Activated CD4-positive, alpha-beta memory T cell treated with anti-CD3 and anti-CD28 coated beads for 36 hours (primary cell): ENCODE measurements around the gene TREM2. TPM values are rescaled to one million over a fixed set of nuclear protein-coding genes. Genes with fewer than 3 reads are reported as not detected.
"Not testable (repeated sequence)": the region's sequence is repeated elsewhere in the genome, so short reads cannot be mapped to it uniquely, and the experiment has no call there.

ENCODE experiments used
- CTCF ChIA-PET: fragments of 350-600 bp; sonication (Branson Sonifier 250); formaldehyde crosslinking; loops from one replicate; lab custom pipeline; 2021; ENCODE audit warnings: antibody characterized with exemption, inconsistent platforms; lab: Charles Lee
- POLR2A ChIA-PET: fragments of 350-600 bp; sonication (Branson Sonifier 250); formaldehyde crosslinking; loops from one replicate; lab custom pipeline; 2021; ENCODE audit warnings: antibody characterized with exemption; lab: Charles Lee
- DNase-seq: peaks from one replicate; pipeline ENCODE4 v3.0.0-alpha.2; 2020
- H3K27ac Mint-ChIP-seq: one replicate; pipeline ENCODE4 v1.8.0; 2021; ENCODE audit warnings: mixed read lengths
- H3K27me3 Mint-ChIP-seq: one replicate; pipeline ENCODE4 v1.8.0; 2021; ENCODE audit warnings: mixed read lengths
- H3K36me3 Mint-ChIP-seq: one replicate; pipeline ENCODE4 v1.8.0; 2021; ENCODE audit warnings: mixed read lengths
- H3K4me1 Mint-ChIP-seq: one replicate; pipeline ENCODE4 v1.8.0; 2021; ENCODE audit warnings: low read depth, mixed read lengths
- H3K4me3 Mint-ChIP-seq: one replicate; pipeline ENCODE4 v1.8.0; 2021; ENCODE audit warnings: mild to moderate bottlenecking, mixed read lengths
- H3K9me3 Mint-ChIP-seq: one replicate; pipeline ENCODE4 v1.8.0; 2021; ENCODE audit warnings: mixed read lengths
- intact Hi-C: fragments of 100-400 bp; cut with micrococcal nuclease; formaldehyde crosslinking; loops from one replicate; pipeline ENCODE4 v1.15.1; 2023
- total RNA-seq, 2 experiments: library from RNA; stranded (reverse); gene quantifications; one replicate each; pipeline ENCODE4 v1.2.3, GENCODE V29; 2021

Gene TREM2
- total RNA-seq, 2 experiments from 2014 or later = not detected

DNA sequence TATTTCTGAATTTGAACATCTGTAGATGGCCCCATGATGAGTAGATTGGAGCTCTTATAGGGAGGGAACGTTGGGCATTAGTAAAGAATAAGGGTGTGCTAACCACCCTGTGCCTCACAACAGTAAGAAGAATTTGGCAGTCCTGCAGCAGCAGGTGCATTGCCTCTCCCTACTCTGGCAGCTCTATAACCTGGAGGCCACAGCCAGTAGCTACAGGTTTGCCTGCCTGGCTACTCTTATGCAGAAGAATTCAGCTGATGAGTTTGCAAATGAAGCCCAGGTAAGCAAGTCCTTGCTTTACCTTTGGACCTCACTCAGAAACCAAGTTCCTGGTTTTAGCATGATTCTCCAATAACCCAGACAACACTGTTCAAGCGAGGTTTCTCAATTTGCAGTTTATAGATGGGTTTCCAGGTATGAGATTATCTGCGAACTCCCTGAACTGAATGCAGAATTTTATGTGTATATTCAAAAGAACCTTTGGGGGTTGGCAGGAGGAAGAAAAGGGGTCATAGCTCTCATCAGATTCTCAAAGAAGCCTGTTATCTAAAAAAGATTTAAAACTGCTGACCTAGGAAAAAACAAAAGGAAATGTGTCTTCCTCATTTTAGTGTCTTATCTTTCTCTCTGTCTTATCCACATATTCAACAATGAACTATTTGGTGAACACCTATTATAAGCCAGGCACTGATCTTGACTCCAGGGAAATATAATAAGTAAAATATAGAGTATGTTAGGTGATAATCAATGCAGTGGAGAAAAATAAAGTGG lies 27.7 kb downstream of the TREM2 start:
- POLR2A ChIA-PET = no interaction called here
- H3K9me3 Mint-ChIP-seq = no peaks in the 10 kb centered on the region
- no peak overlapping the region for H3K4me3 Mint-ChIP-seq
- no peak overlapping the region for H3K27ac Mint-ChIP-seq
- no peaks in the 10 kb centered on the region for H3K27me3 Mint-ChIP-seq
- H3K36me3 Mint-ChIP-seq = peaks cover 13% of the 10 kb centered on the region
- CTCF ChIA-PET = no interaction called here
- intact Hi-C loops = no loop called here
- H3K4me1 Mint-ChIP-seq = no peaks in the 10 kb centered on the region
- DNase-seq = no peak

DNA sequence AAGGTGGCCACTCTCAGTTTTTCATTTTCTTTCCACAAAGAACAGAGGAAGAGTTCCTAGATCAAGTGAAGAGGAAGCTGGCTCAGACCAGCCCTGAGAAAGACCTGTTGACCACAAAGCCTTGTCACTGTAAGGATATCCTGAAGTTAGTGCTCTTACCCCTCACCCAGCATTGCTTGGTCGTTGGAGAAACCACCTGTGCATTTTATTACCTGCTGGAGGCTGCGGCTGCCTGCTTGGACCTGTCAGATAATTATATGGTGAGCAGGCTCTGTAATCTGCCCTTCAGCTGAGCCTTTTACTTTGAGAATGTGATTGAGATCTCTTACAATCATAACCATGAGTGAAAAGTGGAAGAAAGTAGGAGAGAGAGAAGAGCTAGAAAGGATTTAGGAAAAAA lies 30.7 kb downstream of the TREM2 start:
- Mint-ChIP-seq H3K27me3 (no peaks in the 10 kb centered on the region), H3K9me3 (no peaks in the 10 kb centered on the region), H3K4me3 (no peak overlapping the region), H3K4me1 (no peaks in the 10 kb centered on the region), H3K27ac (no peak overlapping the region), H3K36me3 (peaks cover 18% of the 10 kb centered on the region)
- ChIA-PET POLR2A (no interaction called here), CTCF (no interaction called here)
- DNase-seq = no peak
- intact Hi-C loops = no loop called here

DNA sequence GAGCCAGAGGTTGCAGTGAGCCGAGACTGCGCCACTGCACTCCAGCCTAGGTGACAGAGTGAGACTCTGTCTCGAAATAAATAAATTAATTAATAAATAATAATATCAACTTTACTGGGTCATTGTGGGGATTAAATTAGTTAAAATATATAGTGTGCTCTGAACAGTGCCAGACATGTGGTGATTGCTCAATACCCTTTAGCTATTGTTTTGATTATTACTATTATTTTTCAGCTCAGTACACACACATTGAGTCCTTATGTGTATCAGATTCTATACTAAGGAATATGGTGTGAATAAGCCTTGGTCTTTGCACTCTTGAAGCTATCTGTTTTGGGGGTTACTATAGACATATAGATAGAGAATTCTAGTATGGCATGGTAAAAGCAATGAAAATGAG lies 37.6 kb downstream of the TREM2 start:
- peaks cover 21% of the 10 kb centered on the region for H3K36me3 Mint-ChIP-seq
- POLR2A ChIA-PET = no interaction called here
- no peak for DNase-seq
- CTCF ChIA-PET = no interaction called here
- intact Hi-C loops = no loop called here
- H3K4me1 Mint-ChIP-seq = no peaks in the 10 kb centered on the region
- no peaks in the 10 kb centered on the region for H3K9me3 Mint-ChIP-seq
- no peaks in the 10 kb centered on the region for H3K27me3 Mint-ChIP-seq
- H3K27ac Mint-ChIP-seq = no peak overlapping the region
- no peak overlapping the region for H3K4me3 Mint-ChIP-seq

DNA sequence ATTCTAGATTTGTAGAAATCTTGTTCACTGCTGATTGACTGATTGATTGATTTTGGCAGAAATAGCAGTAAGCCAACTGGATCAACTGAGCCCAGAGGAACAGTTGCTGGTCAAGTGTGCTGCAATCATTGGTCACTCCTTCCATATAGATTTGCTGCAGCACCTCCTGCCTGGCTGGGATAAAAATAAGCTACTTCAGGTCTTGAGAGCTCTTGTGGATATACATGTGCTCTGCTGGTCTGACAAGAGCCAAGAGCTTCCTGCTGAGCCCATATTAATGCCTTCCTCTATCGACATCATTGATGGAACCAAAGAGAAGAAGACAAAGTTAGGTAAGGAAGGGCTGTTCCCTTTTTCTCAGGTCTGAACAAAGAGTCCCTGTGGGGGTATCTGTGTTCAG lies 40.0 kb downstream of the TREM2 start:
- POLR2A ChIA-PET = no interaction called here
- intact Hi-C loops = no loop called here
- H3K9me3 Mint-ChIP-seq = no peaks in the 10 kb centered on the region

DNA sequence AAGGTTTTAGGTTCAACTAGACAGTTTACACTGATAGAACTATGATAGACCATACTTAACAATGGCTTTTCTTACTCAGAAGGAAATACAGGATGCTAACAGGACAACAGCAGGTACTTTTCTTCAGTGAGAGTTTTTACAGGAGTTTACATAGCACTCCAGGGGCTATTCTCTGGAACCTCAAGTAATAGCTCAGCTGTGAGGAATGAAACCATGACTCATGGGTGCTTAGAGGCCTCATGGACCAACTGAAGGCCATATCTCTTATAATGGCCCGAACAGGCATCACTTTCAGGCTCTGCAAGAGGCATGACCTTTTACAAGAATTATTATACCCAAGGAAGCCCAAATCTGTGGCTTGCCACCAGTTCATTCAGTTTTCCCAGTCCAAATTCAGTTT lies 40.5 kb downstream of the TREM2 start:
- Mint-ChIP-seq H3K27ac (no peak overlapping the region), H3K27me3 (no peaks in the 10 kb centered on the region), H3K4me1 (no peaks in the 10 kb centered on the region), H3K4me3 (no peak overlapping the region), H3K9me3 (no peaks in the 10 kb centered on the region), H3K36me3 (peaks cover 19% of the 10 kb centered on the region)
- ChIA-PET CTCF (no interaction called here), POLR2A (no interaction called here)
- intact Hi-C loops = no loop called here
- no peak for DNase-seq

More for the DNA sequence above, 40.0 kb downstream of the TREM2 start:
- Mint-ChIP-seq H3K36me3 (peaks cover 19% of the 10 kb centered on the region), H3K27ac (no peak overlapping the region), H3K4me3 (no peak overlapping the region), H3K4me1 (no peaks in the 10 kb centered on the region), H3K27me3 (no peaks in the 10 kb centered on the region)
- CTCF ChIA-PET = no interaction called here
- DNase-seq = no peak

DNA sequence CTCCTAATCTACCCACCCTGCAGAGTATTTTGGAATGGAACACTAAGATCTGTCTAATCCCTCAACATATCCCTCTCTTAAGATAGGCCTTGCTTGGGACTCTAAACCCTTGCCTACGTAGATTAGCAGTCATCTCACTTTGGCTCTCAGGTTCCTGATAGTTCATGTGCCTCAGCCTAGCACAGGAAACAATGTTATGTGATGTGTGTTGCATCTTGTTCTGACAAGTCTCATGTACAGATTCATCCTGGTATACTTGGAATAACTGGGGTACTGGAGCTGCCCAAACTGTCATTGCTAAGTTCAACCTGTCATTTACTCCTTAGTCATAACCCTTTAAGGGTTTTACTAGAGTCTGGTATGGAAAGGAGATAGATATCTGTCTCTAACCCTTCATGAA lies 42.9 kb downstream of the TREM2 start:
- Mint-ChIP-seq H3K9me3 (no peaks in the 10 kb centered on the region), H3K4me3 (no peak overlapping the region), H3K36me3 (peaks cover 16% of the 10 kb centered on the region), H3K27me3 (no peaks in the 10 kb centered on the region), H3K4me1 (no peaks in the 10 kb centered on the region), H3K27ac (no peak overlapping the region)
- CTCF ChIA-PET = no interaction called here
- POLR2A ChIA-PET = no interaction called here
- no peak for DNase-seq
- intact Hi-C loops = no loop called here

DNA sequence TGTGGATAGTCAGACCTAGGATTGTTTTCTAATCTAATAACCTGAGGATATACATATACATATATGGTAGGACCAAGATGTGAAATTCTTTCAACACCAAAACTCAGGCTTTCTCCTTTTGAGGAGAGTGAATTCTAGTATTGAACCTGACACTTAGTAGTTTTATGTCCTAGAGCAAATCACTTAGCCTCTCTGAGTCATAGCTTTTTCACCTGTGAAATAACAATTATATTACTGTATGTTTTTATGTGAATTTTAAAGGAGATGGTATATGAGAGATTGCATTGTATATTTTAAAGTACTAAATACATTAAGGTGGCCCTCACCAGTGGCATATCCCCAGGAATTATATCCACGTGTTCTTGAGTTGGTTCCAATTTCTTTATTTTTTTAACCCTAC lies 43.4 kb downstream of the TREM2 start:
- Mint-ChIP-seq H3K4me1 (no peaks in the 10 kb centered on the region), H3K4me3 (no peak overlapping the region), H3K27ac (no peak overlapping the region), H3K9me3 (no peaks in the 10 kb centered on the region), H3K36me3 (peaks cover 15% of the 10 kb centered on the region), H3K27me3 (no peaks in the 10 kb centered on the region)
- DNase-seq = no peak
- ChIA-PET POLR2A (no interaction called here), CTCF (no interaction called here)
- intact Hi-C loops = no loop called here

DNA sequence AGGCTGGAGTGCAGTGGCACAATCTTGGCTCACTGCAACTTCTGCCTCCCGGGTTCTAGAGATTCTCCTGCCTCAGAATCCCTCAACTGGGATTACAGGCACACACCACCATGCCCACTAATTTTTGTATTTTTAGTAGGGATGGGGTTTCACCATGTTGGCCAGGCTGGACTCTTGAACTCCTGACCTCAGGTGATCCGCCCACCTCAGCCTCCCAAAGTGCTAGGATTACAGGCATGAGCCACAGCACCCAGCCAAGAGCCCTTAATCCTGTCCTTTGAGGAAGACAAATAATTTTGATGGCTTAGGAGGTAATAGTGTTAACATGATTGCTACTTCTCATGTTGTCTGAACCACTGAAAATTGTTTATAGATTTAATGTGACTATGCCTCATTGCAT lies 47.9 kb downstream of the TREM2 start:
- POLR2A ChIA-PET, H3K27ac Mint-ChIP-seq, H3K9me3 Mint-ChIP-seq, DNase-seq, intact Hi-C loops, CTCF ChIA-PET, H3K27me3 Mint-ChIP-seq, H3K4me3 Mint-ChIP-seq, H3K36me3 Mint-ChIP-seq, H3K4me1 Mint-ChIP-seq: not testable (repeated sequence)

DNA sequence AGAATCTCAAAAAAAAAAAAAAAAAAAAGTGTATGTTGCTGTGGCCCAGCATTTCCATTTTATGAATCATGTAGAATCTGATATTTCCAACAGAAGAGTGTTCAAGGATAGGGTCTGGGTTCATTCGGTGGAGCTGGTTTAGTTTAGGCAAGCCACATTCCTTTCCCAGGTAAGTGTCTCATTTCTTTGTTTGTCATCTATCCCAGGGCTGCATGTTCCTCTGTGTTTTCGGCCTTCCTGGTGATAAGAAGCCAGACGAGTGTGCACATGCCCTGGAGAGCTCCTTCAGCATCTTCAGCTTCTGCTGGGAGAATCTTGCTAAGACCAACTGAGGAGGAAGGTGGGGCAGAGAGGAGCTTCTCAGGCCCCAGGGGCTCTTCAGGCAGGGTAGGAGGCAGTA lies 51.9 kb downstream of the TREM2 start:
- Mint-ChIP-seq H3K9me3 (no peaks in the 10 kb centered on the region), H3K27me3 (no peaks in the 10 kb centered on the region), H3K4me1 (no peaks in the 10 kb centered on the region), H3K27ac (no peak overlapping the region), H3K4me3 (no peak overlapping the region), H3K36me3 (peaks cover 5% of the 10 kb centered on the region)
- intact Hi-C loops = no loop called here
- DNase-seq = no peak
- ChIA-PET CTCF (interaction anchor here (3.1 kb wide), 1 partner anchor 71 kb away, joined by 9 read pairs; no protein-coding TSS in a partner anchor), POLR2A (no interaction called here)

Other genes with a start within 250 kb of the TREM2 start
- 1 to 10 TPM; 2.4 to 2.5 TPM for gene UNC5CL, start 123.9 kb downstream of the TREM2 start, total RNA-seq
- not detected for gene TSPO2, start 120.6 kb downstream of the TREM2 start, total RNA-seq
- not detected for gene APOBEC2, start 109.9 kb downstream of the TREM2 start, total RNA-seq
- gene OARD1, start 90.8 kb downstream of the TREM2 start, total RNA-seq = 10 to 100 TPM; 40.5 to 42.9 TPM
- 10 to 100 TPM; 30.2 to 30.4 TPM for gene NFYA, start 90.1 kb downstream of the TREM2 start, total RNA-seq
- not detected for gene TREML1, start 8.8 kb downstream of the TREM2 start, total RNA-seq
- gene TREML2, start 38.0 kb upstream of the TREM2 start, total RNA-seq = 1 to 10 TPM; 7.4 to 7.5 TPM
- not detected for gene TREML4, start 65.2 kb upstream of the TREM2 start, total RNA-seq
- gene TREM1, start 123.6 kb upstream of the TREM2 start, total RNA-seq = under 1 TPM; 0.17 to 0.27 TPM
- gene NCR2, start 172.5 kb upstream of the TREM2 start, total RNA-seq = not detected